IPS DF 4.7 (cell line): ENCODE data around the gene NCBP2L.

Experiments used
- DNase-seq: peaks from one replicate; pipeline ENCODE4 v3.0.0-alpha.2; 2013; ENCODE audit warnings: low spot score; ENCODE audit errors: extremely low read depth

Gene NCBP2L

GRCh38 chrX:107752043-107752442 is 25.5 kb upstream of the NCBP2L start:
- no peak for DNase-seq

GRCh38 chrX:107752714-107753113 is 24.8 kb upstream of the NCBP2L start:
- no peak for DNase-seq

- no peak for DNase-seq
These were observed 24.3 kb upstream of the NCBP2L start for GRCh38 chrX:107753187-107753586.

GRCh38 chrX:107755721-107756120 is 21.8 kb upstream of the NCBP2L start:
- DNase-seq = no peak

GRCh38 chrX:107758231-107758766 is 19.2 kb upstream of the NCBP2L start:
- DNase-seq = no peak

GRCh38 chrX:107760304-107761077 is 17.0 kb upstream of the NCBP2L start:
- DNase-seq = no peak

- DNase-seq = no peak
These were observed 13.9 kb upstream of the NCBP2L start for GRCh38 chrX:107763647-107764046.

- DNase-seq = no peak
These were observed 12.5 kb upstream of the NCBP2L start for GRCh38 chrX:107764845-107765608.

GRCh38 chrX:107766470-107767150 is 10.9 kb upstream of the NCBP2L start:
- DNase-seq = no peak

GRCh38 chrX:107768051-107768450 is 9.5 kb upstream of the NCBP2L start:
- no peak for DNase-seq

- DNase-seq = no peak
These were observed 7.8 kb upstream of the NCBP2L start for GRCh38 chrX:107769581-107770317.

- no peak for DNase-seq
These were observed 4.3 kb upstream of the NCBP2L start for GRCh38 chrX:107773206-107773605.

- no peak for DNase-seq
These were observed 3.6 kb upstream of the NCBP2L start for GRCh38 chrX:107773906-107774435.

- no peak for DNase-seq
These were observed 2.4 kb upstream of the NCBP2L start for GRCh38 chrX:107775000-107775733.

- DNase-seq = no peak
These were observed 1.6 kb upstream of the NCBP2L start, which contains the start of gene TSC22D3 for GRCh38 chrX:107775734-107776511. TSS of gene TSC22D3 (minus strand) at chrX:107775787. CDS start at chrX:107775419, 368 bp downstream.

- peak; percentile 46 for DNase-seq
These were observed 641 bp upstream of the NCBP2L start for GRCh38 chrX:107776649-107777535.

- DNase-seq = no peak
These were observed 3.0 kb downstream of the NCBP2L start for GRCh38 chrX:107780525-107780924.

GRCh38 chrX:107787827-107788226 is 10.3 kb downstream of the NCBP2L start:
- no peak for DNase-seq
